Measurements from ENCODE around the gene HILPDA.

DNA sequence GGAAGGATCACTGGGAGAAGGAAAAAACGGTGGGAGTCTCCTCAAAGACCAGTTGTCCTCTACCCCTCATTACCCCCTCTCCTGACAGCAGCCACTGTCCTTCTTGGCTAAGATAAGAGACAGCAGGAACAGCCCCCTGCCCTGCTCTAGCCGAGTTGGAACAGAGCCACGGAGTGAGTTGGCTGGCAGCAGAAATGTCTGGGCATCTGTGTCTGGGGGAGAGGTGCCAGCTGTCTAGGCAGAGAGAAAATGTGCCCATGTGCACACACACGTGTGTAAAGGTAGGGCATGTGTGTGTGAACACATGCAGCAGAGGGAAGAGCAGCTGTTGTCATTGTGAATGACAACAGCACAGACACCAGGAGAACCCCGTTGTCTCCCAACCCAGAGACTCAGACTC is 9.4 kb upstream of the HILPDA start:
- TF ChIP-seq, protein P1, sequence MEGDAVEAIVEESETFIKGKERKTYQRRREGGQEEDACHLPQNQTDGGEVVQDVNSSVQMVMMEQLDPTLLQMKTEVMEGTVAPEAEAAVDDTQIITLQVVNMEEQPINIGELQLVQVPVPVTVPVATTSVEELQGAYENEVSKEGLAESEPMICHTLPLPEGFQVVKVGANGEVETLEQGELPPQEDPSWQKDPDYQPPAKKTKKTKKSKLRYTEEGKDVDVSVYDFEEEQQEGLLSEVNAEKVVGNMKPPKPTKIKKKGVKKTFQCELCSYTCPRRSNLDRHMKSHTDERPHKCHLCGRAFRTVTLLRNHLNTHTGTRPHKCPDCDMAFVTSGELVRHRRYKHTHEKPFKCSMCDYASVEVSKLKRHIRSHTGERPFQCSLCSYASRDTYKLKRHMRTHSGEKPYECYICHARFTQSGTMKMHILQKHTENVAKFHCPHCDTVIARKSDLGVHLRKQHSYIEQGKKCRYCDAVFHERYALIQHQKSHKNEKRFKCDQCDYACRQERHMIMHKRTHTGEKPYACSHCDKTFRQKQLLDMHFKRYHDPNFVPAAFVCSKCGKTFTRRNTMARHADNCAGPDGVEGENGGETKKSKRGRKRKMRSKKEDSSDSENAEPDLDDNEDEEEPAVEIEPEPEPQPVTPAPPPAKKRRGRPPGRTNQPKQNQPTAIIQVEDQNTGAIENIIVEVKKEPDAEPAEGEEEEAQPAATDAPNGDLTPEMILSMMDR (IDR thresholded peaks at IDR 0.05) = no peak
- no peak for TF ChIP-seq POLR2A (IDR thresholded peaks at IDR 0.05)
